Lower leg skin (tissue), 4 donors: ENCODE measurements around the gene MTSS2. TPM values are rescaled to one million over a fixed set of nuclear protein-coding genes. Genes with fewer than 3 reads are reported as not detected.

Source experiments
- DNase-seq, 2 donors: peaks; one replicate each; pipeline ENCODE4 v3.0.0-alpha.2; 2019; ENCODE audit warnings: low spot score in 2 of 2
- H3K4me3 ChIP-seq: fragments of 200-600 bp; sonication (generic); 2 replicates; pipeline ENCODE4 v1.5.1; 2017; ENCODE audit warnings: mild to moderate bottlenecking, low read depth; ENCODE audit not compliant: poor library complexity, severe bottlenecking
- CTCF ChIP-seq, 3 donors: fragments of 450-650 bp; IDR thresholded peaks; one replicate each; pipeline ENCODE4 v1.5.1; 2016; ENCODE audit warnings: antibody characterized with exemption in 3 of 3, mild to moderate bottlenecking in 3 of 3, moderate library complexity in 2 of 3
- POLR2A ChIP-seq, 2 donors: fragments of 450-650 bp; IDR thresholded peaks; one replicate each; pipeline ENCODE4 v1.6.1; 2016 to 2017; ENCODE audit warnings: antibody characterized with exemption in 2 of 2, mild to moderate bottlenecking in 1 of 2, moderate library complexity in 1 of 2
- WGBS, 2 donors: methylation state at CpG; one replicate each; pipeline ENCODE4 v1.1.5; 2018; 5-methylcytosine and 5-hydroxymethylcytosine counted together
- intact Hi-C: fragments of 100-400 bp; cut with DNase I; formaldehyde crosslinking; loops from one replicate; pipeline ENCODE4 v1.15.0; 2023; ENCODE audit warnings: low total_unique reads
- total RNA-seq, 4 donors: library from RNA; depleted of rRNA; stranded (reverse); fragments of >200 nt; gene quantifications; one replicate each; pipeline ENCODE4 v1.1.0, GENCODE V29; 2016

Gene MTSS2
- total RNA-seq, 4 donors from 2014 or later: 18.4 to 55.5 (median 25.2) TPM

GRCh38 chr16:70689035-70689969 is 3.4 kb upstream of the MTSS2 start:
- DNase-seq: no peak
- no peak overlapping the region for H3K4me3 ChIP-seq
- WGBS, 2 donors: 70 to 79% methylated on average over 22 of the region's 22 CpGs
- TF ChIP-seq CTCF (IDR thresholded peaks at IDR 0.05) (no peak), POLR2A (IDR thresholded peaks at IDR 0.05) (no peak)
- intact Hi-C loops: no loop called here

GRCh38 chr16:70688246-70688742 is 2.4 kb upstream of the MTSS2 start:
- no peak for TF ChIP-seq POLR2A (IDR thresholded peaks at IDR 0.05)
- TF ChIP-seq CTCF (IDR thresholded peaks at IDR 0.05): no peak
- intact Hi-C loops: no loop called here
- DNase-seq: peak in 1 of 2 donors; percentile 95
- WGBS, 2 donors: 27 to 39% methylated on average over 4 to 8 of the region's 8 CpGs
- H3K4me3 ChIP-seq: no peak overlapping the region

GRCh38 chr16:70687671-70688245 is 1.9 kb upstream of the MTSS2 start:
- 75 to 85% methylated on average over 13 to 18 of the region's 18 CpGs for WGBS, 2 donors
- intact Hi-C loops: no loop called here
- DNase-seq: no peak
- H3K4me3 ChIP-seq: no peak overlapping the region
- TF ChIP-seq POLR2A (IDR thresholded peaks at IDR 0.05) (no peak), CTCF (IDR thresholded peaks at IDR 0.05) (no peak)

- TF ChIP-seq CTCF (IDR thresholded peaks at IDR 0.05) (no peak), POLR2A (IDR thresholded peaks at IDR 0.05) (no peak)
- DNase-seq: no peak
- H3K4me3 ChIP-seq: no peak overlapping the region
- intact Hi-C loops: no loop called here
- WGBS, 2 donors: 28 to 32% methylated on average over 5 of the region's 5 CpGs
Observed at GRCh38 chr16:70687102-70687511, 1.3 kb upstream of the MTSS2 start.

- intact Hi-C loops: no loop called here
- H3K4me3 ChIP-seq: no peak overlapping the region
- TF ChIP-seq CTCF (IDR thresholded peaks at IDR 0.05): no peak
- no peak for TF ChIP-seq POLR2A (IDR thresholded peaks at IDR 0.05)
- 29 to 34% methylated on average over 27 to 28 of the region's 29 CpGs for WGBS, 2 donors
- no peak for DNase-seq
Observed at GRCh38 chr16:70686376-70687101, 686 bp upstream of the MTSS2 start.
